ENCODE measurements around the gene LPAR5. TPM values are rescaled to one million over a fixed set of nuclear protein-coding genes. Genes with fewer than 3 reads are reported as not detected.
A peak's percentile ranks its signal among the peaks of the same experiment; 100 is the strongest.

The LPAR5 gene
- total RNA-seq, 1 experiment from 2014 or later: 14.6 TPM

GRCh38 chr12:6644257-6644596 lies 8.5 kb upstream of the LPAR5 start:
- peaks cover 2% of the 10 kb centered on the region; the same call in 1 of the 2 replicates for H3K4me1 ChIP-seq (ENCODE audit: low read length)
- no peaks in the 10 kb centered on the region for H3K79me2 ChIP-seq (ENCODE audit: low read length)
- peaks cover 9% of the 10 kb centered on the region; the same call in 1 of the 2 replicates for H3K36me3 ChIP-seq (ENCODE audit: insufficient read depth, low read length)
- DNase-seq: no peak
- H4K20me1 ChIP-seq (ENCODE audit: insufficient read depth, low read depth, low read length): no peaks in the 10 kb centered on the region
- H3K4me2 ChIP-seq (ENCODE audit: low read depth, low read length, poor library complexity, severe bottlenecking): no peak overlapping the region
- H3K9ac ChIP-seq (ENCODE audit: low read length): no peak overlapping the region
- H3K27me3 ChIP-seq (ENCODE audit: low read length): no peaks in the 10 kb centered on the region
- no peak overlapping the region for H3K27ac ChIP-seq (ENCODE audit: low read length)
- no peaks in the 10 kb centered on the region for H3K9me2 ChIP-seq (replicated peaks; ENCODE audit: insufficient read depth, low read length)
- H3K9me3 ChIP-seq (ENCODE audit: low read length): no peaks in the 10 kb centered on the region
- no peak overlapping the region for H2AFZ ChIP-seq (ENCODE audit: low read length)
- H3K4me3 ChIP-seq (ENCODE audit: low read length): no peak overlapping the region

GRCh38 chr12:6643569-6644256 lies 8.0 kb upstream of the LPAR5 start:
- H2AFZ ChIP-seq (ENCODE audit: low read length): no peak overlapping the region

GRCh38 chr12:6641131-6641530 lies 5.4 kb upstream of the LPAR5 start:
- H3K9me3 ChIP-seq (ENCODE audit: low read length): no peaks in the 10 kb centered on the region
- no peak overlapping the region for H2AFZ ChIP-seq (ENCODE audit: low read length)
- H3K79me2 ChIP-seq (ENCODE audit: low read length): no peaks in the 10 kb centered on the region
- H3K4me2 ChIP-seq (ENCODE audit: low read depth, low read length, poor library complexity, severe bottlenecking): no peak overlapping the region
- peaks cover 5% of the 10 kb centered on the region for H3K4me1 ChIP-seq (ENCODE audit: low read length)
- H3K9me2 ChIP-seq (replicated peaks; ENCODE audit: insufficient read depth, low read length): no peaks in the 10 kb centered on the region
- peaks cover 6% of the 10 kb centered on the region; the same call in 1 of the 2 replicates for H3K36me3 ChIP-seq (ENCODE audit: insufficient read depth, low read length)
- no peak for DNase-seq
- H3K9ac ChIP-seq (ENCODE audit: low read length): no peak overlapping the region
- H3K4me3 ChIP-seq (ENCODE audit: low read length): no peak overlapping the region
- H4K20me1 ChIP-seq (ENCODE audit: insufficient read depth, low read depth, low read length): no peaks in the 10 kb centered on the region
- no peak overlapping the region for H3K27ac ChIP-seq (ENCODE audit: low read length)
- no peaks in the 10 kb centered on the region for H3K27me3 ChIP-seq (ENCODE audit: low read length)

More at GRCh38 chr12:6643569-6644256, 8.0 kb upstream of the LPAR5 start:
- Histone ChIP-seq H3K9ac (ENCODE audit: low read length) (no peak overlapping the region), H4K20me1 (ENCODE audit: insufficient read depth, low read depth, low read length) (no peaks in the 10 kb centered on the region), H3K9me2 (replicated peaks; ENCODE audit: insufficient read depth, low read length) (no peaks in the 10 kb centered on the region), H3K9me3 (ENCODE audit: low read length) (no peaks in the 10 kb centered on the region), H3K27me3 (ENCODE audit: low read length) (no peaks in the 10 kb centered on the region), H3K4me2 (ENCODE audit: low read depth, low read length, poor library complexity, severe bottlenecking) (no peak overlapping the region), H3K4me3 (ENCODE audit: low read length) (no peak overlapping the region), H3K36me3 (ENCODE audit: insufficient read depth, low read length) (peaks cover 9% of the 10 kb centered on the region; the same call in 1 of the 2 replicates), H3K79me2 (ENCODE audit: low read length) (no peaks in the 10 kb centered on the region), H3K27ac (ENCODE audit: low read length) (no peak overlapping the region), H3K4me1 (ENCODE audit: low read length) (peaks cover 2% of the 10 kb centered on the region; the same call in 1 of the 2 replicates)
- DNase-seq: no peak

- H3K9ac ChIP-seq (ENCODE audit: low read length): no peak overlapping the region
- H3K79me2 ChIP-seq (ENCODE audit: low read length): no peaks in the 10 kb centered on the region
- no peaks in the 10 kb centered on the region for H3K27me3 ChIP-seq (ENCODE audit: low read length)
- H4K20me1 ChIP-seq (ENCODE audit: insufficient read depth, low read depth, low read length): no peaks in the 10 kb centered on the region
- peaks cover 6% of the 10 kb centered on the region; the same call in 1 of the 2 replicates for H3K36me3 ChIP-seq (ENCODE audit: insufficient read depth, low read length)
- DNase-seq: no peak
- no peaks in the 10 kb centered on the region for H3K9me3 ChIP-seq (ENCODE audit: low read length)
- no peaks in the 10 kb centered on the region for H3K9me2 ChIP-seq (replicated peaks; ENCODE audit: insufficient read depth, low read length)
- H3K4me2 ChIP-seq (ENCODE audit: low read depth, low read length, poor library complexity, severe bottlenecking): no peak overlapping the region
- no peak overlapping the region for H2AFZ ChIP-seq (ENCODE audit: low read length)
- no peak overlapping the region for H3K27ac ChIP-seq (ENCODE audit: low read length)
- peaks cover 12% of the 10 kb centered on the region for H3K4me1 ChIP-seq (ENCODE audit: low read length)
- H3K4me3 ChIP-seq (ENCODE audit: low read length): no peak overlapping the region
Measured at GRCh38 chr12:6640497-6640896, 4.7 kb upstream of the LPAR5 start.

- H3K79me2 ChIP-seq (ENCODE audit: low read length): no peaks in the 10 kb centered on the region
- no peak overlapping the region for H3K27ac ChIP-seq (ENCODE audit: low read length)
- no peak for DNase-seq
- H3K4me3 ChIP-seq (ENCODE audit: low read length): no peak overlapping the region
- H3K27me3 ChIP-seq (ENCODE audit: low read length): no peaks in the 10 kb centered on the region
- no peak overlapping the region for H3K9ac ChIP-seq (ENCODE audit: low read length)
- peaks cover 16% of the 10 kb centered on the region for H3K4me1 ChIP-seq (ENCODE audit: low read length)
- no peak overlapping the region for H3K4me2 ChIP-seq (ENCODE audit: low read depth, low read length, poor library complexity, severe bottlenecking)
- peaks cover 6% of the 10 kb centered on the region; the same call in 1 of the 2 replicates for H3K36me3 ChIP-seq (ENCODE audit: insufficient read depth, low read length)
- H3K9me2 ChIP-seq (replicated peaks; ENCODE audit: insufficient read depth, low read length): no peaks in the 10 kb centered on the region
- H2AFZ ChIP-seq (ENCODE audit: low read length): no peak overlapping the region
- H4K20me1 ChIP-seq (ENCODE audit: insufficient read depth, low read depth, low read length): no peaks in the 10 kb centered on the region
- no peaks in the 10 kb centered on the region for H3K9me3 ChIP-seq (ENCODE audit: low read length)
Measured at GRCh38 chr12:6639151-6639801, 3.5 kb upstream of the LPAR5 start.

- no peak for DNase-seq
- Histone ChIP-seq H3K27me3 (ENCODE audit: low read length) (no peaks in the 10 kb centered on the region), H3K4me3 (ENCODE audit: low read length) (no peak overlapping the region), H3K9me2 (replicated peaks; ENCODE audit: insufficient read depth, low read length) (no peaks in the 10 kb centered on the region), H4K20me1 (ENCODE audit: insufficient read depth, low read depth, low read length) (no peaks in the 10 kb centered on the region), H3K9me3 (ENCODE audit: low read length) (no peaks in the 10 kb centered on the region), H2AFZ (ENCODE audit: low read length) (no peak overlapping the region; the same call in 1 of the 2 replicates), H3K36me3 (ENCODE audit: insufficient read depth, low read length) (no peaks in the 10 kb centered on the region), H3K79me2 (ENCODE audit: low read length) (no peaks in the 10 kb centered on the region), H3K9ac (ENCODE audit: low read length) (no peak overlapping the region), H3K27ac (ENCODE audit: low read length) (no peak overlapping the region), H3K4me1 (ENCODE audit: low read length) (peaks cover 20% of the 10 kb centered on the region), H3K4me2 (ENCODE audit: low read depth, low read length, poor library complexity, severe bottlenecking) (no peak overlapping the region)
Measured at GRCh38 chr12:6638305-6638704, 2.5 kb upstream of the LPAR5 start.

GRCh38 chr12:6635375-6635855 lies 344 bp downstream of the LPAR5 start:
- Histone ChIP-seq H3K27ac (ENCODE audit: low read length) (no peak overlapping the region), H2AFZ (ENCODE audit: low read length) (no peak overlapping the region), H3K4me1 (ENCODE audit: low read length) (peaks cover 49% of the 10 kb centered on the region), H3K4me3 (ENCODE audit: low read length) (peak overlapping the region; percentile 53; the same call in 1 of the 2 replicates), H3K9me3 (ENCODE audit: low read length) (no peaks in the 10 kb centered on the region), H4K20me1 (ENCODE audit: insufficient read depth, low read depth, low read length) (no peaks in the 10 kb centered on the region), H3K9me2 (replicated peaks; ENCODE audit: insufficient read depth, low read length) (no peaks in the 10 kb centered on the region), H3K36me3 (ENCODE audit: insufficient read depth, low read length) (no peaks in the 10 kb centered on the region), H3K9ac (ENCODE audit: low read length) (peak overlapping the region; percentile 41), H3K4me2 (ENCODE audit: low read depth, low read length, poor library complexity, severe bottlenecking) (peak overlapping the region; percentile 54), H3K27me3 (ENCODE audit: low read length) (no peaks in the 10 kb centered on the region), H3K79me2 (ENCODE audit: low read length) (peaks cover 14% of the 10 kb centered on the region)
- peak; percentile 69 for DNase-seq
